Measurements from ENCODE around the gene HNF4A.
A peak's percentile ranks its signal among the peaks of the same experiment; 100 is the strongest.

The HNF4A gene

DNA sequence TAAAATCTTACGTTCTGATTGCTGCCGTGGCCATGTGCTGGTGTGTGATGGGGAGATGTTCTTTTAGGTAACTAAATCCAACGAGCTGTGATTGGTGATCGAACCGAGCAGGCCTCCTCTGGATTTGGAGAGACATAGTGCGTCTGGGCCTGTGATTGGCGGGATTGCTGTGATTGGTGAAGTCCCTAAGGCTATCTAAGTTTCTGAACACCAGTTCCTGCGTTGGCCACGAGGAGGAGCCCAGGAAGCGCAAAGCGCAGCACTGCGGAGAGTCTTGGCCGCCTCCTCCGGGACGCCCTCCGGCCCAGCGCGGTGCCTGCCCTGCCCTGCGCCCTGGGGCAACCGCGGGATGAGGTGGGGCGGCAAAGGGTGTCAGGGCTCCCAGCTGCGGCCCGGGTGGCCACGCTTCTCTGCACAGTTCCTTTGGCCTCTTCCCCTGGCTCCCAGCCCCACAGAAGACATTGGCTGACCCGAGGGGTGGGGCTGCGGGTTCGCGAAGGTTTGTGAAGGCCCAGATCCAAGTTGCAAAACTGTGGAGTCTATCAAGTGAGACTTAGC lies 33.0 kb downstream of the HNF4A start:
- POLR2A ChIA-PET = interaction anchor here (0.6 kb wide), 1 partner anchor 295 kb away, joined by 3 read pairs; no protein-coding TSS in a partner anchor
- CTCF ChIA-PET = interaction anchor here (0.6 to 5.0 kb wide), 20 partner anchors 9 to 294 kb away, joined by 3 to 41 read pairs (median 4); partner anchors contain the start of gene TTPAL
- no peaks in the 10 kb centered on the region for H3K4me1 ChIP-seq (ENCODE audit: control insufficient read depth, insufficient read depth, low read length)
- H3K36me3 ChIP-seq (ENCODE audit: control insufficient read depth in 2 of 2, insufficient read depth in 1 of 2, low read length in 2 of 2) = no peaks in the 10 kb centered on the region
- no peak overlapping the region for H3K4me3 ChIP-seq (ENCODE audit: low read depth, low read length)
- no peak overlapping the region for H3K27ac ChIP-seq (ENCODE audit: extremely low read depth, low read depth, low read length)
- no peaks in the 10 kb centered on the region for H3K9me3 ChIP-seq (ENCODE audit: control insufficient read depth, insufficient read depth, low read depth, low read length)
- TF ChIP-seq ZBTB48 (tag by site-specific recombination; IDR thresholded peaks at IDR 0.05) (peak; percentile 80), ZNF335 (tag by site-specific recombination; conservative IDR thresholded peaks at IDR 0.05) (0 out of 2 replicates have a peak, but pooled peaks have one; percentile 17), HIC1 (tag by site-specific recombination; IDR thresholded peaks at IDR 0.05) (peak; percentile 51; the same call in 1 of the 2 replicates), ZNF76 (tag by site-specific recombination; IDR thresholded peaks at IDR 0.05; ENCODE audit: borderline replicate concordance, low read depth) (no peak), ZNF2 (tag by site-specific recombination; IDR thresholded peaks at IDR 0.05) (peak; percentile 72; the same call in 1 of the 2 replicates), TRIM28 (IDR thresholded peaks at IDR 0.05; ENCODE audit: borderline replicate concordance, low read length) (0 out of 2 replicates have a peak, but pooled peaks have one; percentile 13), KLF16 (tag by site-specific recombination; IDR thresholded peaks at IDR 0.05) (0 out of 2 replicates have a peak, but pooled peaks have one; percentile 27), ZNF324 (tag by site-specific recombination; IDR thresholded peaks at IDR 0.05) (peak; percentile 51; the same call in 1 of the 2 replicates), ZNF610 (tag by site-specific recombination; IDR thresholded peaks at IDR 0.05; ENCODE audit: borderline replicate concordance) (no peak), ZNF280D (tag by site-specific recombination; IDR thresholded peaks at IDR 0.05) (peak; percentile 80), ZBTB17 (tag by site-specific recombination; IDR thresholded peaks at IDR 0.05) (peak; percentile 33; the same call in 1 of the 2 replicates), ZIC2 (tag by site-specific recombination; IDR thresholded peaks at IDR 0.05) (peak; percentile 46), ZNF404 (tag by site-specific recombination; IDR thresholded peaks at IDR 0.05) (no peak), SP2 (tag by site-specific recombination; IDR thresholded peaks at IDR 0.05) (peak; percentile 33), SP7 (tag by site-specific recombination; IDR thresholded peaks at IDR 0.05) (peak; percentile 60; the same call in 1 of the 2 replicates), ZNF394 (tag by site-specific recombination; IDR thresholded peaks at IDR 0.05; ENCODE audit: borderline replicate concordance) (no peak; the same call in 1 of the 2 replicates), ZSCAN30 (tag by site-specific recombination; IDR thresholded peaks at IDR 0.05) (0 out of 2 replicates have a peak, but pooled peaks have one; percentile 49), ZBTB8A (tag by site-specific recombination; IDR thresholded peaks at IDR 0.05) (peak; percentile 64), CTCF (tag by site-specific recombination; IDR thresholded peaks at IDR 0.05) (peak; percentile 69; the same call in 1 of the 2 replicates), ZSCAN16 (tag by site-specific recombination; IDR thresholded peaks at IDR 0.05) (no peak), KLF9 (tag by site-specific recombination; IDR thresholded peaks at IDR 0.05; ENCODE audit: low read depth) (peak; percentile 43), KLF8 (tag by site-specific recombination; IDR thresholded peaks at IDR 0.05) (peak; percentile 44; the same call in 1 of the 2 replicates), ZNF660 (tag by site-specific recombination; IDR thresholded peaks at IDR 0.05) (no peak), PBX3 (CRISPR knock-in tag; IDR thresholded peaks at IDR 0.05) (0 out of 2 replicates have a peak, but pooled peaks have one; percentile 18), ZNF654 (tag by site-specific recombination; IDR thresholded peaks at IDR 0.05; ENCODE audit: low read depth) (peak; percentile 72)
- TF ChIP-seq, protein P1, sequence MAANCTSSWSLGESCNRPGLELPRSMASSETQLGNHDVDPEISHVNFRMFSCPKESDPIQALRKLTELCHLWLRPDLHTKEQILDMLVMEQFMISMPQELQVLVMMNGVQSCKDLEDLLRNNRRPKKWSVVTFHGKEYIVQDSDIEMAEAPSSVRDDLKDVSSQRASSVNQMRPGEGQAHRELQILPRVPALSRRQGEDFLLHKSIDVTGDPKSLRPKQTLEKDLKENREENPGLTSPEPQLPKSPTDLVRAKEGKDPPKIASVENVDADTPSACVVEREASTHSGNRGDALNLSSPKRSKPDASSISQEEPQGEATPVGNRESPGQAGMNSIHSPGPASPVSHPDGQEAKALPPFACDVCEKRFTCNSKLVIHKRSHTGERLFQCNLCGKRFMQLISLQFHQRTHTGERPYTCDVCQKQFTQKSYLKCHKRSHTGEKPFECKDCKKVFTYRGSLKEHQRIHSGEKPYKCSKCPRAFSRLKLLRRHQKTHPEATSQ (tag by site-specific recombination; IDR thresholded peaks at IDR 0.05) = 0 out of 2 replicates have a peak, but pooled peaks have one; percentile 20
- TF ChIP-seq, protein P2, sequence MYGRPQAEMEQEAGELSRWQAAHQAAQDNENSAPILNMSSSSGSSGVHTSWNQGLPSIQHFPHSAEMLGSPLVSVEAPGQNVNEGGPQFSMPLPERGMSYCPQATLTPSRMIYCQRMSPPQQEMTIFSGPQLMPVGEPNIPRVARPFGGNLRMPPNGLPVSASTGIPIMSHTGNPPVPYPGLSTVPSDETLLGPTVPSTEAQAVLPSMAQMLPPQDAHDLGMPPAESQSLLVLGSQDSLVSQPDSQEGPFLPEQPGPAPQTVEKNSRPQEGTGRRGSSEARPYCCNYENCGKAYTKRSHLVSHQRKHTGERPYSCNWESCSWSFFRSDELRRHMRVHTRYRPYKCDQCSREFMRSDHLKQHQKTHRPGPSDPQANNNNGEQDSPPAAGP (tag by site-specific recombination; IDR thresholded peaks at IDR 0.05) = peak; percentile 78
